Fibroblast of mammary gland (primary cell): ENCODE results near the gene FOXC1.

Source experiments
- DNase-seq: peaks from one replicate; pipeline ENCODE4 v3.0.0-alpha.2; 2010; ENCODE audit warnings: low read depth
- H3K4me3 ChIP-seq: 2 replicates; pipeline ENCODE4 v1.5.1; 2011; ENCODE audit warnings: low read depth, mild to moderate bottlenecking, low read length, moderate library complexity; ENCODE audit not compliant: control insufficient read depth
- CTCF ChIP-seq: conservative IDR thresholded peaks from 2 replicates; pipeline ENCODE4 v1.5.1; 2011; ENCODE audit warnings: low read depth, low read length, inconsistent platforms; ENCODE audit not compliant: control insufficient read depth, insufficient read depth

FOXC1 gene

GRCh38 chr6:1572892-1573291 lies 36.8 kb upstream of the FOXC1 start:
- TF ChIP-seq CTCF = no peak
- peak; percentile 31 for DNase-seq
- H3K4me3 ChIP-seq = no peak overlapping the region

GRCh38 chr6:1574083-1574761 lies 35.5 kb upstream of the FOXC1 start:
- no peak for DNase-seq
- TF ChIP-seq CTCF = no peak

GRCh38 chr6:1574890-1575209 lies 34.9 kb upstream of the FOXC1 start:
- no peak for DNase-seq
- TF ChIP-seq CTCF = no peak
- H3K4me3 ChIP-seq = no peak overlapping the region

More at GRCh38 chr6:1574083-1574761, 35.5 kb upstream of the FOXC1 start:
- no peak overlapping the region for H3K4me3 ChIP-seq

GRCh38 chr6:1575210-1576041 lies 34.3 kb upstream of the FOXC1 start:
- no peak overlapping the region for H3K4me3 ChIP-seq
- no peak for TF ChIP-seq CTCF
- peak; percentile 52 for DNase-seq

GRCh38 chr6:1576166-1576565 lies 33.5 kb upstream of the FOXC1 start:
- no peak for TF ChIP-seq CTCF
- no peak for DNase-seq
- H3K4me3 ChIP-seq = no peak overlapping the region

- TF ChIP-seq CTCF = no peak
- no peak for DNase-seq
- no peak overlapping the region for H3K4me3 ChIP-seq
Measured at GRCh38 chr6:1576711-1577110, 33.0 kb upstream of the FOXC1 start.
